ENCODE measurements around the gene CST5. TPM values are rescaled to one million over a fixed set of nuclear protein-coding genes. Genes with fewer than 3 reads are reported as not detected.

Gene CST5
- total RNA-seq, 1 donor from 2014 or later, result 0.50 TPM

- peaks cover 30% of the 10 kb centered on the region for H3K27me3 Mint-ChIP-seq (ENCODE audit: low read depth, unreplicated experiment)
- Histone ChIP-seq H3K36me3 (ENCODE audit: insufficient read depth, low read length) (no peaks in the 10 kb centered on the region), H3K4me2 (ENCODE audit: low read length) (no peak overlapping the region), H4K20me1 (ENCODE audit: insufficient read depth, low read length) (no peaks in the 10 kb centered on the region), H3K9ac (ENCODE audit: low read length) (no peak overlapping the region), H3K27ac (ENCODE audit: low read depth, low read length) (no peak overlapping the region), H2AFZ (ENCODE audit: low read depth, low read length) (no peak overlapping the region), H3K27me3 (ENCODE audit: insufficient read depth, low read length) (no peaks in the 10 kb centered on the region), H3K4me1 (ENCODE audit: insufficient read depth, low read length) (no peaks in the 10 kb centered on the region), H3K9me3 (ENCODE audit: insufficient read depth, low read depth, low read length) (no peaks in the 10 kb centered on the region), H3K79me2 (ENCODE audit: insufficient read depth, low read length) (no peaks in the 10 kb centered on the region), H3K4me3 (ENCODE audit: insufficient read depth, low read depth, low read length) (no peak overlapping the region)
- no peak overlapping the region for H3K4me3 Mint-ChIP-seq (ENCODE audit: unreplicated experiment)
- no peaks in the 10 kb centered on the region for H3K4me1 Mint-ChIP-seq (ENCODE audit: low read depth, unreplicated experiment)
- H3K9me3 Mint-ChIP-seq (ENCODE audit: unreplicated experiment), result peaks cover 11% of the 10 kb centered on the region
- peaks cover 2% of the 10 kb centered on the region for H3K36me3 Mint-ChIP-seq (ENCODE audit: low read depth, unreplicated experiment)
- FAIRE-seq, result no peak
- no peak overlapping the region for H3K27ac Mint-ChIP-seq (ENCODE audit: unreplicated experiment)
- TF ChIP-seq CTCF (IDR thresholded peaks at IDR 0.05; ENCODE audit: insufficient read depth, low read depth, low read length), result no peak
- TF ChIP-seq EZH2 (IDR thresholded peaks at IDR 0.05; ENCODE audit: insufficient read depth, low read length), result no peak
- no peak for DNase-seq (ENCODE audit: low read depth)
These were observed 47.7 kb upstream of the CST5 start for GRCh38 chr20:23926944-23927872.

GRCh38 chr20:23926526-23926880 lies 47.0 kb upstream of the CST5 start:
- Mint-ChIP-seq H3K4me1 (ENCODE audit: low read depth, unreplicated experiment) (no peaks in the 10 kb centered on the region), H3K4me3 (ENCODE audit: unreplicated experiment) (no peak overlapping the region), H3K27ac (ENCODE audit: unreplicated experiment) (no peak overlapping the region), H3K27me3 (ENCODE audit: low read depth, unreplicated experiment) (peaks cover 35% of the 10 kb centered on the region), H3K9me3 (ENCODE audit: unreplicated experiment) (peaks cover 11% of the 10 kb centered on the region), H3K36me3 (ENCODE audit: low read depth, unreplicated experiment) (peaks cover 2% of the 10 kb centered on the region)
- Histone ChIP-seq H3K9ac (ENCODE audit: low read length) (no peak overlapping the region), H2AFZ (ENCODE audit: low read depth, low read length) (no peak overlapping the region), H4K20me1 (ENCODE audit: insufficient read depth, low read length) (no peaks in the 10 kb centered on the region), H3K27ac (ENCODE audit: low read depth, low read length) (no peak overlapping the region), H3K36me3 (ENCODE audit: insufficient read depth, low read length) (no peaks in the 10 kb centered on the region), H3K9me3 (ENCODE audit: insufficient read depth, low read depth, low read length) (no peaks in the 10 kb centered on the region), H3K4me3 (ENCODE audit: insufficient read depth, low read depth, low read length) (no peak overlapping the region), H3K4me1 (ENCODE audit: insufficient read depth, low read length) (no peaks in the 10 kb centered on the region), H3K27me3 (ENCODE audit: insufficient read depth, low read length) (no peaks in the 10 kb centered on the region), H3K79me2 (ENCODE audit: insufficient read depth, low read length) (no peaks in the 10 kb centered on the region), H3K4me2 (ENCODE audit: low read length) (no peak overlapping the region)
- DNase-seq (ENCODE audit: low read depth) (no peak), FAIRE-seq (no peak)
- TF ChIP-seq EZH2 (IDR thresholded peaks at IDR 0.05; ENCODE audit: insufficient read depth, low read length) (no peak), CTCF (IDR thresholded peaks at IDR 0.05; ENCODE audit: insufficient read depth, low read depth, low read length) (no peak)
